Subcutaneous abdominal adipose tissue (tissue), 5 donors: Measurements from ENCODE around the gene CEP70.
"Not testable (repeated sequence)": the region's sequence is repeated elsewhere in the genome, so short reads cannot be mapped to it uniquely, and the experiment has no call there.

Experiments
- H3K27ac ChIP-seq: one replicate; pipeline ENCODE4 v1.7.0; 2013; ENCODE audit warnings: low read depth, mild to moderate bottlenecking, inconsistent platforms, low read length, moderate library complexity
- H3K27me3 ChIP-seq, 5 donors: one replicate each; pipeline ENCODE4 v1.7.0; 2013; ENCODE audit warnings: low read length in 5 of 5, inconsistent platforms in 1 of 5; ENCODE audit not compliant: control insufficient read depth in 5 of 5, insufficient read depth in 4 of 5
- H3K36me3 ChIP-seq, 5 donors: one replicate each; pipeline ENCODE4 v1.7.0; 2013; ENCODE audit warnings: low read length in 5 of 5; ENCODE audit not compliant: control insufficient read depth in 5 of 5, insufficient read depth in 5 of 5
- H3K4me1 ChIP-seq, 5 donors: one replicate each; pipeline ENCODE4 v1.7.0; 2013; ENCODE audit warnings: low read length in 5 of 5, mild to moderate bottlenecking in 3 of 5, moderate library complexity in 1 of 5; ENCODE audit not compliant: control insufficient read depth in 5 of 5, insufficient read depth in 5 of 5
- H3K4me3 ChIP-seq, 5 donors: one replicate each; pipeline ENCODE4 v1.7.0; 2013; ENCODE audit warnings: low read length in 5 of 5, low read depth in 1 of 5
- H3K9ac ChIP-seq, 5 donors: one replicate each; pipeline ENCODE4 v1.7.0; 2013; ENCODE audit warnings: low read length in 5 of 5, mild to moderate bottlenecking in 4 of 5, moderate library complexity in 3 of 5
- H3K9me3 ChIP-seq, 5 donors: one replicate each; pipeline ENCODE4 v1.7.0; 2013; ENCODE audit warnings: low read length in 5 of 5; ENCODE audit not compliant: control insufficient read depth in 5 of 5
- donor health status: healthy.
- donor health status: healthy.
- donor health status: healthy.
- donor health status: healthy.
- donor health status: healthy.

The CEP70 gene

DNA sequence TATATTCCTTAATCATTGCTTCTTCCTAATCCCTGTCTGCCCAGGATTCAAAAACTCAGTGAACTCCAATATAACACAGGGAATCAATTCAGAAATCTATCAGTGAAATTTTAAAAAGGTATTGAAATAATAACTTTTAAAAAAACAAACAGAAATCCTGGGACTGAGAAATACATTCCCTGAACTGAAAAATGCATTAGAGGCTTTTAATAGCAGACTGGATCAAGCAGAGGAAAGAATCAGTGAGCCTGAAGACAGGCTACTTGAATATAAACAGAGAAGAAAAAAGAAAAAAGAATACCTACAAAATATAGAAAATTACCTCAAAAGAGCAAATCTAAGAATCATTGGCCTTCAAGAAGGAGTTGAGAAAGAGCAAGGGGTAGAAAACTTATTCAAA, 54.7 kb downstream of the CEP70 start:
- H3K4me3 ChIP-seq, result no peak overlapping the region
- no peak overlapping the region for H3K27ac ChIP-seq
- H3K9ac ChIP-seq, result no peak overlapping the region
- H3K4me1 ChIP-seq, result no peaks in the 10 kb centered on the region
- H3K27me3 ChIP-seq, result no peaks in the 10 kb centered on the region
- H3K36me3 ChIP-seq, result peaks cover 8 to 19% (median 15%) of the 10 kb centered on the region in 5 donors
- H3K9me3 ChIP-seq, result peaks cover 8 to 30% (median 24%) of the 10 kb centered on the region in 5 donors

DNA sequence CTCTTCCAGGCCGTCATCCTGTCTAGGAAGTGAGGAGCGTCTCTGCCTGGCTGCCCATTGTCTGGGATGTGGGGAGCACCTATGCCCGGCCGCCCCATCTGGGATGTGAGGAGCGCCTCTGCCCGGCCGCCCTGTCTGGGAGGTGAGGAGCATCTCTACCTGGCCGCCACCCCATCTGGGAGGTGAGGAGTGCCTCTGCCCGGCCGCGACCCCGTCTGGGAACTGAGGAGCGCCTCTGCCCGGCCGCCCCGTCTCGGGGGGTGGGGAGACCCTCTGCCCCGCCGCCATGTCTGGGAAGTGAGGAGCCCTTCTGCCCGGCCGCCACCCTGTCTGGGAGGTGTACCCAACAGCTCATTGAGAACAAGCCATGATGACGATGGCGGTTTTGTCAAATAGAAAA, 72.6 kb downstream of the CEP70 start:
- H3K4me1 ChIP-seq, H3K4me3 ChIP-seq, H3K27ac ChIP-seq, H3K36me3 ChIP-seq, H3K27me3 ChIP-seq, H3K9me3 ChIP-seq, H3K9ac ChIP-seq: not testable (repeated sequence)

DNA sequence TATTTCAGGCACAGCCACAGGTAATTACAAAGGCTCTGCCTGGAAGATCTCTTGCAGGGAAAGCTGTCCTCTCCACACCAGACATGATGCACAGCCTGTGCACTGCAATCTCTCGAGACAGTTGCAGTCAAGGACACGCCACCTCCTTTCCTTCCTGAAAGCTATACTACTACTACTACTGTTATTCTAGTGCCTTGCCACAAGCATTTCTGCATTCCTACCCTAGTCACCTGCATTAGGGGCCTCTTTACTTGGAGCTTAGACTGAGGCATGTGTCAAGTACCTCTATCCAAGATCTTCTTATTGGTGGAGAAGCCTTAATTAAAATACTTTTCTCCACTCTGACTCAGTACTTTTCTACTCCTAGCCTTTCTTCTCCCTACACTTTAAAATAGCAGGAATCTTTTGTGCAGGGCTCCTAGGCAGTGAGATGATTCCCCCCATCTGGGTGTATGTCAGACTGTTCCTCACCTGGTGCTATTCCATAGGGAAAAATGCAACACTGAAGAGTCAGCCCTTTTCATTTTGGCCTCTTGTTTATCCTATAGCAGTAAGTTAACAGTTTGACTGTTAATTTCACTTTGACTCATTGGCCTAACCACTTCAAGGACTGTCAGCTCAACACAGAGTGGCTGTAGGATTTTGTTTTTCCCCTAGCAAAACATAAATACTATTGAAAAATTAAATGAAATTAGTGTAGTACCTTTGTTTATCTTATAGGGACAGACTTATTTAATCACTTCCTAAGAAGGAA, 80.8 kb downstream of the CEP70 start:
- Histone ChIP-seq H3K9me3 (peaks cover 0 to 6% (median 0%) of the 10 kb centered on the region in 5 donors), H3K36me3 (peaks cover 3 to 8% (median 5%) of the 10 kb centered on the region in 5 donors), H3K4me3 (no peak overlapping the region), H3K4me1 (no peaks in the 10 kb centered on the region), H3K9ac (no peak overlapping the region), H3K27me3 (no peaks in the 10 kb centered on the region), H3K27ac (no peak overlapping the region)

DNA sequence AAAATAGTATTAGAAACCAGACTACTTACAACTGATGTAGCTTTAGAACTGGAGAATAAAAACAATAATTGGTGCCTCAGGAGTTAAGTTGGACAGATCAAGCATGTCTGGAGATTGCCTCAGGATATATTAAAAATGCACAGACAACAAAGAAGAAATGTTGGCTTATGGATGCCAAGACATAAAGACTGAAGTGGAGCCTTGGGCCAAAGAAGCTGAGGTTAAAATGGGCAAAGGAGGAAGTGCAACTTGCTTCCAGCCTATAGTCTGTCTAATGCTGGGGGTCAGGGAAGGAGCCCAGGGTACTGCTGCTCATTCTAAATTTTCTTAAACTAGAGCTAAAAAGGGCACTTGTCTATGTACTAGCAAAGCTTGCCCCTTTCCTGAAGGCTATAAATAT, 82.1 kb downstream of the CEP70 start:
- H3K27me3 ChIP-seq, result no peaks in the 10 kb centered on the region
- H3K36me3 ChIP-seq, result peaks cover 0 to 8% (median 2%) of the 10 kb centered on the region in 5 donors
- H3K4me1 ChIP-seq, result no peaks in the 10 kb centered on the region
- H3K4me3 ChIP-seq, result no peak overlapping the region
- no peak overlapping the region for H3K9ac ChIP-seq
- no peak overlapping the region for H3K27ac ChIP-seq
- H3K9me3 ChIP-seq, result no peaks in the 10 kb centered on the region

DNA sequence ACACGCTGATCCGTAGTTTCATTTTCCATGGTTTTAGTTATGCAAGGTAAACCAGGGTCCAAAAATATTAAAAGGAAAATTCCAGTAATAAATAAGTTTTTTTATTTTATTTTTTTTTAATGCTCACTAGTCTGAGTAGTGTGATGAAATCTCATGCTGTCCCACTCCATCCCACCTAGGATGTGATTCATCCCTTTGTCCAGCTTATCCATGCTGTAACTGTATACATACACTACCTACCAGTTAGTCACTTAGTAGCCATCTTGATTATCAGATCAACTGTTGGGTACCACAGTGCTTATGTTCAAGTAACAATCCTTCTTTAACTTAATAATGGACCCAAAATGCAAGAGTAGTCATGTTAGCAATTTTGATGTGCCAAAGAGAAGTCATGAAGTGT, 84.5 kb downstream of the CEP70 start:
- peaks cover 0 to 9% (median 2%) of the 10 kb centered on the region in 5 donors for H3K36me3 ChIP-seq
- no peaks in the 10 kb centered on the region for H3K27me3 ChIP-seq
- H3K4me1 ChIP-seq, result no peaks in the 10 kb centered on the region
- no peak overlapping the region for H3K9ac ChIP-seq
- H3K9me3 ChIP-seq, result no peaks in the 10 kb centered on the region
- H3K27ac ChIP-seq, result no peak overlapping the region
- H3K4me3 ChIP-seq, result no peak overlapping the region

DNA sequence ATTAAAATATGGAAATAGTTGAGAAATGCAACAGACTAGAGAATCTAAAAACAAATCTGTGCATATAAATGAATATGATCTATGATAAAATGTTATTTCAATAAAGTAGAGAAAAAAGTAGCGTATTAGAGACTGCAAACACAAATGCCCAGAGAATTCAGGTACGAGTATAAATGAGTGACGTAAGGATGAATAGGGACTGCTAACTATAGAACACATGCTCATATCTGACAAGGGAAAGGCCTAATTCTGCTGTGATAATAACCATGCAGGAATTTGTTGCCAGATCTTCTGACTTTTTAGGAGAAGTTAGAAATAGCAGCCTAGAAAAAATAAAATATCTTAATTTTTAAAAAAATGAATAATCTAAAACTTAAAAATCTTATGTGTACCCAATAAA, 86.5 kb downstream of the CEP70 start:
- H3K36me3 ChIP-seq, result peaks cover 0 to 20% (median 5%) of the 10 kb centered on the region in 5 donors
- no peaks in the 10 kb centered on the region for H3K27me3 ChIP-seq
- H3K4me1 ChIP-seq, result no peaks in the 10 kb centered on the region
- no peaks in the 10 kb centered on the region for H3K9me3 ChIP-seq
- no peak overlapping the region for H3K9ac ChIP-seq
- no peak overlapping the region for H3K4me3 ChIP-seq
- no peak overlapping the region for H3K27ac ChIP-seq

- H3K9me3 ChIP-seq, result no peaks in the 10 kb centered on the region
- H3K36me3 ChIP-seq, result peaks cover 4 to 11% (median 10%) of the 10 kb centered on the region in 5 donors
- no peak overlapping the region for H3K4me3 ChIP-seq
- H3K27me3 ChIP-seq, result no peaks in the 10 kb centered on the region
- H3K27ac ChIP-seq, result no peak overlapping the region
- peaks cover 0 to 2% (median 0%) of the 10 kb centered on the region in 5 donors for H3K4me1 ChIP-seq
- no peak overlapping the region for H3K9ac ChIP-seq
These were observed 95.1 kb downstream of the CEP70 start for GRCh38 chr3:138498991-138499390.

GRCh38 chr3:138497851-138498250, 96.2 kb downstream of the CEP70 start:
- Histone ChIP-seq H3K9me3 (no peaks in the 10 kb centered on the region), H3K27ac (no peak overlapping the region), H3K4me1 (peaks cover 0 to 2% (median 0%) of the 10 kb centered on the region in 5 donors), H3K4me3 (no peak overlapping the region), H3K36me3 (peaks cover 5 to 19% (median 14%) of the 10 kb centered on the region in 5 donors), H3K9ac (no peak overlapping the region), H3K27me3 (no peaks in the 10 kb centered on the region)

DNA sequence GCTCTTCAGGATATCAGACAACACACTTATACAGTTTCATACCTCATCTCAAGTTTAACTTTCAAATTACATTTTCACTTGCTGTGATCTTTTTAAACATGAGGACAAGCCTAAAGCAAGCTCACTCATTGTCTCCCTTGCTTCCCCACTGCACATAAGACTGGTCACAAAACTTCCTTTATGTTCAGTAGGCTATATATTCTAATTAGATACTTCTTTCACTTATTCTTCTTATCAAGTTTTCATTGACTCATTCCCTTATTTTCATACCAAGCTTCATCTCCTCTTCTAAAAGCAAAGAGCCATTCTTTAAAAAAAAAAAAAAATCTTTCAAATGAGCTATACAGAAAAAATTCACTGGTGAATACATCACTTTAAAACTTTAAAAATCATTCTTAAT, 97.0 kb downstream of the CEP70 start:
- peaks cover 0 to 2% (median 0%) of the 10 kb centered on the region in 5 donors for H3K4me1 ChIP-seq
- H3K27me3 ChIP-seq, result no peaks in the 10 kb centered on the region
- H3K4me3 ChIP-seq, result no peak overlapping the region
- H3K36me3 ChIP-seq, result peaks cover 5 to 19% (median 12%) of the 10 kb centered on the region in 5 donors
- H3K9me3 ChIP-seq, result peaks cover 0 to 4% (median 0%) of the 10 kb centered on the region in 5 donors
- no peak overlapping the region for H3K9ac ChIP-seq
- no peak overlapping the region for H3K27ac ChIP-seq

DNA sequence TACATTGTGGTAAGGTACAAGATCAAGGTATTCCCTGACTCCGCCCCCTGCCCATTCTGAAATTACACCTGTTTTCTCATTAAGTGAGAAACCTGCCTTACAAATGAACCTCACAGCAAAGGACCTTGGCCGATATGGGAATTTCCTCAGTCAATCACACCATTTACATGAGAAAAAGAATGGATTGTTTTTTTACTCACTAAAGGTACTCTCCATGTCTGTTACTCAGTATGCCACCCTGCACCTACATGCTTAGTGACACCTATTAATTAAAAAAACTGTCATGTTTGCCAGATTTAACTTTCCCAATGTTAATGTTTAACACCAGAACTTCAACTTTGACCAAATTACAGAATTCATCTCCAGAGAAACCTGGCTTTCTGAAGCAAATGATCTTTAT, 97.6 kb downstream of the CEP70 start:
- Histone ChIP-seq H3K9me3 (peaks cover 0 to 7% (median 0%) of the 10 kb centered on the region in 5 donors), H3K27ac (no peak overlapping the region), H3K36me3 (peaks cover 5 to 19% (median 12%) of the 10 kb centered on the region in 5 donors)

More for the DNA sequence above, 97.6 kb downstream of the CEP70 start:
- Histone ChIP-seq H3K27me3 (no peaks in the 10 kb centered on the region), H3K4me3 (no peak overlapping the region), H3K9ac (no peak overlapping the region), H3K4me1 (peaks cover 0 to 2% (median 0%) of the 10 kb centered on the region in 5 donors)
